BLaER1 treated with 17β-estradiol and CSF1 and Interleukin-3, amounts not matched to agents 10 nM and 100 nM (cell line): ENCODE measurements around the gene BANP.

Source experiments
- H3K27ac ChIP-seq, 11 experiments: shearing (Covaris generic); formaldehyde crosslinking; 2 replicates each; pipeline ENCODE4 v1.8.1; 2022
- H3K27me3 ChIP-seq, 11 experiments: shearing (Covaris generic); formaldehyde crosslinking; 2 replicates each; pipeline ENCODE4 v1.8.1; 2022
- H3K36me3 ChIP-seq, 11 experiments: shearing (Covaris generic); formaldehyde crosslinking; 2 replicates each; pipeline ENCODE4 v1.8.1; 2022
- H3K4me1 ChIP-seq, 10 experiments: shearing (Covaris generic); formaldehyde crosslinking; 2 replicates each; pipeline ENCODE4 v1.8.1; 2022
- H3K4me2 ChIP-seq, 11 experiments: shearing (Covaris generic); formaldehyde crosslinking; 2 replicates each; pipeline ENCODE4 v1.8.1; 2022
- H3K4me3 ChIP-seq, 10 experiments: shearing (Covaris generic); formaldehyde crosslinking; 2 replicates each; pipeline ENCODE4 v1.8.1; 2022
- H3K9ac ChIP-seq, 11 experiments: shearing (Covaris generic); formaldehyde crosslinking; 2 replicates each; pipeline ENCODE4 v1.8.1; 2022
- H3K9me3 ChIP-seq, 11 experiments: shearing (Covaris generic); formaldehyde crosslinking; replicated peaks in 1 of 11; 2 replicates each; pipeline ENCODE4 v1.8.1; 2022
- H4K20me1 ChIP-seq, 11 experiments: shearing (Covaris generic); formaldehyde crosslinking; 2 replicates each; pipeline ENCODE4 v1.8.1; 2022
- Cebpa-rat ChIP-seq, 11 experiments: shearing (Covaris generic); IDR thresholded peaks; 2 replicates each; pipeline ENCODE4 v1.8.1; 2022

The BANP gene

GRCh38 chr16:87914812-87915211 lies 36.4 kb upstream of the BANP start:
- no peak for TF ChIP-seq Cebpa-rat (IDR thresholded peaks at IDR 0.05)
- peaks cover 33 to 59% (median 45%) of the 10 kb centered on the region in 10 experiments for H3K4me1 ChIP-seq
- peak overlapping the region in 1 of 11 experiments; percentile 74; a peak in 1 of 22 replicates for H3K4me2 ChIP-seq
- no peaks in the 10 kb centered on the region; a peak in 1 of 22 replicates for H4K20me1 ChIP-seq
- no peaks in the 10 kb centered on the region for H3K36me3 ChIP-seq
- peaks cover 0 to 25% (median 15%) of the 10 kb centered on the region in 11 experiments; a peak in 11 of 22 replicates for H3K27me3 ChIP-seq
- no peak overlapping the region for H3K9ac ChIP-seq
- no peaks in the 10 kb centered on the region for H3K9me3 ChIP-seq
- no peak overlapping the region for H3K27ac ChIP-seq
- no peak overlapping the region for H3K4me3 ChIP-seq

GRCh38 chr16:87917503-87917902 lies 33.7 kb upstream of the BANP start:
- TF ChIP-seq Cebpa-rat (IDR thresholded peaks at IDR 0.05) = no peak
- H3K4me3 ChIP-seq = no peak overlapping the region
- no peaks in the 10 kb centered on the region for H3K9me3 ChIP-seq
- no peak overlapping the region for H3K4me2 ChIP-seq
- H3K27me3 ChIP-seq = peaks cover 0 to 19% (median 11%) of the 10 kb centered on the region in 11 experiments; a peak in 12 of 22 replicates
- H3K36me3 ChIP-seq = no peaks in the 10 kb centered on the region
- H3K27ac ChIP-seq = no peak overlapping the region
- no peak overlapping the region for H3K9ac ChIP-seq
- no peaks in the 10 kb centered on the region; a peak in 1 of 22 replicates for H4K20me1 ChIP-seq
- peaks cover 27 to 46% (median 31%) of the 10 kb centered on the region in 10 experiments for H3K4me1 ChIP-seq

GRCh38 chr16:87918338-87918737 lies 32.9 kb upstream of the BANP start:
- Histone ChIP-seq H3K9me3 (no peaks in the 10 kb centered on the region), H3K4me1 (peaks cover 21 to 46% (median 30%) of the 10 kb centered on the region in 10 experiments), H3K27me3 (peaks cover 0 to 28% (median 16%) of the 10 kb centered on the region in 11 experiments; a peak in 17 of 22 replicates), H4K20me1 (no peaks in the 10 kb centered on the region; a peak in 1 of 22 replicates), H3K27ac (no peak overlapping the region), H3K9ac (no peak overlapping the region), H3K36me3 (no peaks in the 10 kb centered on the region), H3K4me2 (peak overlapping the region in 5 of 11 experiments; percentile 6 to 81 (median 51); a peak in 8 of 22 replicates), H3K4me3 (no peak overlapping the region)
- TF ChIP-seq Cebpa-rat (IDR thresholded peaks at IDR 0.05) = no peak

- Histone ChIP-seq H3K36me3 (no peaks in the 10 kb centered on the region), H4K20me1 (peaks cover 0 to 1% (median 0%) of the 10 kb centered on the region in 11 experiments; a peak in 3 of 22 replicates), H3K4me2 (peak overlapping the region in 8 of 11 experiments; percentile 6 to 81 (median 48); a peak in 11 of 22 replicates), H3K4me1 (peaks cover 14 to 44% (median 30%) of the 10 kb centered on the region in 10 experiments), H3K27ac (no peak overlapping the region), H3K4me3 (no peak overlapping the region), H3K27me3 (peaks cover 0 to 28% (median 19%) of the 10 kb centered on the region in 11 experiments; a peak in 17 of 22 replicates), H3K9ac (no peak overlapping the region), H3K9me3 (no peaks in the 10 kb centered on the region)
- no peak for TF ChIP-seq Cebpa-rat (IDR thresholded peaks at IDR 0.05)
Measured at GRCh38 chr16:87918866-87919680, 32.2 kb upstream of the BANP start.

- no peak for TF ChIP-seq Cebpa-rat (IDR thresholded peaks at IDR 0.05)
- no peak overlapping the region for H3K4me3 ChIP-seq
- H3K27ac ChIP-seq = no peak overlapping the region
- peaks cover 11 to 44% (median 31%) of the 10 kb centered on the region in 10 experiments for H3K4me1 ChIP-seq
- peak overlapping the region in 2 of 11 experiments; percentile 15 to 44; a peak in 1 of 22 replicates for H3K4me2 ChIP-seq
- no peaks in the 10 kb centered on the region for H3K36me3 ChIP-seq
- no peak overlapping the region for H3K9ac ChIP-seq
- H3K27me3 ChIP-seq = peaks cover 0 to 28% (median 17%) of the 10 kb centered on the region in 11 experiments; a peak in 16 of 22 replicates
- no peaks in the 10 kb centered on the region for H3K9me3 ChIP-seq
- peaks cover 0 to 5% (median 0%) of the 10 kb centered on the region in 11 experiments; a peak in 3 of 22 replicates for H4K20me1 ChIP-seq
Measured at GRCh38 chr16:87919681-87919994, 31.6 kb upstream of the BANP start.

- no peak for TF ChIP-seq Cebpa-rat (IDR thresholded peaks at IDR 0.05)
- H3K4me3 ChIP-seq = no peak overlapping the region
- peaks cover 0 to 5% (median 0%) of the 10 kb centered on the region in 11 experiments; a peak in 4 of 22 replicates for H4K20me1 ChIP-seq
- H3K9me3 ChIP-seq = no peaks in the 10 kb centered on the region
- no peak overlapping the region for H3K9ac ChIP-seq
- no peaks in the 10 kb centered on the region for H3K36me3 ChIP-seq
- peaks cover 0 to 35% (median 19%) of the 10 kb centered on the region in 11 experiments; a peak in 16 of 22 replicates for H3K27me3 ChIP-seq
- H3K4me1 ChIP-seq = peaks cover 20 to 57% (median 43%) of the 10 kb centered on the region in 10 experiments
- H3K4me2 ChIP-seq = no peak overlapping the region
- no peak overlapping the region for H3K27ac ChIP-seq
Measured at GRCh38 chr16:87921236-87921773, 29.9 kb upstream of the BANP start.

- H3K4me3 ChIP-seq = no peak overlapping the region
- no peak overlapping the region for H3K27ac ChIP-seq
- no peaks in the 10 kb centered on the region for H3K36me3 ChIP-seq
- H3K27me3 ChIP-seq = peaks cover 0 to 42% (median 19%) of the 10 kb centered on the region in 11 experiments; a peak in 16 of 22 replicates
- H3K9ac ChIP-seq = no peak overlapping the region
- H3K9me3 ChIP-seq = no peaks in the 10 kb centered on the region
- peaks cover 30 to 68% (median 53%) of the 10 kb centered on the region in 10 experiments for H3K4me1 ChIP-seq
- peak overlapping the region in 9 of 11 experiments; percentile 21 to 72 (median 63); a peak in 15 of 22 replicates for H3K4me2 ChIP-seq
- no peak for TF ChIP-seq Cebpa-rat (IDR thresholded peaks at IDR 0.05)
- peaks cover 0 to 8% (median 0%) of the 10 kb centered on the region in 11 experiments; a peak in 5 of 22 replicates for H4K20me1 ChIP-seq
Measured at GRCh38 chr16:87922250-87922871, 28.9 kb upstream of the BANP start.

- Histone ChIP-seq H3K27ac (no peak overlapping the region), H3K4me2 (peak overlapping the region in 8 of 11 experiments; percentile 38 to 72 (median 63); a peak in 15 of 22 replicates)
- TF ChIP-seq Cebpa-rat (IDR thresholded peaks at IDR 0.05) = no peak
Measured at GRCh38 chr16:87924041-87924810, 27.0 kb upstream of the BANP start.

More at GRCh38 chr16:87924041-87924810, 27.0 kb upstream of the BANP start:
- H3K4me1 ChIP-seq = peaks cover 20 to 64% (median 53%) of the 10 kb centered on the region in 10 experiments
- peaks cover 0 to 42% (median 19%) of the 10 kb centered on the region in 11 experiments; a peak in 16 of 22 replicates for H3K27me3 ChIP-seq
- peaks cover 0 to 8% (median 0%) of the 10 kb centered on the region in 11 experiments; a peak in 5 of 22 replicates for H4K20me1 ChIP-seq
- H3K9me3 ChIP-seq = no peaks in the 10 kb centered on the region
- H3K4me3 ChIP-seq = no peak overlapping the region
- H3K36me3 ChIP-seq = no peaks in the 10 kb centered on the region
- H3K9ac ChIP-seq = no peak overlapping the region
